Loucy (cell line): ENCODE measurements around the gene TSPAN8.

ENCODE experiments used
- H2AFZ ChIP-seq: fragments of 200-600 bp; sonication (generic); 2 replicates; pipeline ENCODE4 v1.6.0; 2016; ENCODE audit warnings: antibody characterized with exemption, mild to moderate bottlenecking, low read length, moderate library complexity
- H3F3A ChIP-seq: fragments of 200-600 bp; 2 replicates; pipeline ENCODE4 v1.6.0; 2016; ENCODE audit warnings: antibody characterized with exemption, low read depth, mild to moderate bottlenecking
- H3K27me3 ChIP-seq: fragments of 200-600 bp; sonication (generic); 2 replicates; pipeline ENCODE4 v1.6.1; 2014; ENCODE audit warnings: low read length, mild to moderate bottlenecking; ENCODE audit not compliant: insufficient read depth, poor library complexity, severe bottlenecking
- H3K36me3 ChIP-seq: fragments of 200-600 bp; sonication (generic); 2 replicates; pipeline ENCODE4 v1.6.1; 2016; ENCODE audit warnings: low read length; ENCODE audit not compliant: insufficient read depth
- H3K4me1 ChIP-seq: fragments of 200-600 bp; sonication (generic); 2 replicates; pipeline ENCODE4 v1.5.1; 2014; ENCODE audit warnings: low read length, mild to moderate bottlenecking; ENCODE audit not compliant: insufficient read depth, poor library complexity, severe bottlenecking
- H3K4me2 ChIP-seq: fragments of 200-600 bp; sonication (generic); 2 replicates; pipeline ENCODE4 v1.6.0; 2014; ENCODE audit warnings: antibody characterized with exemption, low read length, low read depth, mild to moderate bottlenecking; ENCODE audit not compliant: poor library complexity, severe bottlenecking
- H3K4me3 ChIP-seq: fragments of 200-600 bp; sonication (generic); 2 replicates; pipeline ENCODE4 v1.5.1; 2014; ENCODE audit warnings: low read length, mild to moderate bottlenecking, mixed read lengths; ENCODE audit not compliant: poor library complexity, severe bottlenecking
- H3K79me2 ChIP-seq: fragments of 200-600 bp; sonication (generic); 2 replicates; pipeline ENCODE4 v1.6.1; 2014; ENCODE audit warnings: low read length; ENCODE audit not compliant: insufficient read depth
- H3K9ac ChIP-seq: fragments of 200-600 bp; sonication (generic); 2 replicates; pipeline ENCODE4 v1.6.0; 2014; ENCODE audit warnings: mild to moderate bottlenecking, low read depth, low read length, moderate library complexity; ENCODE audit not compliant: poor library complexity, severe bottlenecking
- H3K9me2 ChIP-seq: fragments of 200-600 bp; sonication (generic); replicated peaks from 2 replicates; pipeline ENCODE4 v1.6.1; 2016; ENCODE audit warnings: low read depth, low read length, mixed read lengths
- H3K9me3 ChIP-seq: fragments of 200-600 bp; sonication (generic); 2 replicates; pipeline ENCODE4 v1.6.1; 2014; ENCODE audit warnings: mild to moderate bottlenecking, antibody characterized with exemption, low read length, low read depth; ENCODE audit not compliant: insufficient read depth
- H4K20me1 ChIP-seq: fragments of 200-600 bp; sonication (generic); 2 replicates; pipeline ENCODE4 v1.6.0; 2014; ENCODE audit warnings: antibody characterized with exemption, low read length, mild to moderate bottlenecking; ENCODE audit not compliant: insufficient read depth, poor library complexity, severe bottlenecking
- EZH2phosphoT487 ChIP-seq: fragments of 200-600 bp; IDR thresholded peaks from 2 replicates; pipeline ENCODE4 v1.6.1; 2018; ENCODE audit warnings: antibody characterized with exemption, mild to moderate bottlenecking, moderate library complexity, borderline replicate concordance
- TF ChIP-seq, protein P1 (sequence below): fragments of 200-600 bp; sonication (generic); conservative IDR thresholded peaks from 2 replicates; pipeline ENCODE4 v1.5.1; 2014; ENCODE audit warnings: mild to moderate bottlenecking, antibody characterized with exemption, low read length

The TSPAN8 gene

DNA sequence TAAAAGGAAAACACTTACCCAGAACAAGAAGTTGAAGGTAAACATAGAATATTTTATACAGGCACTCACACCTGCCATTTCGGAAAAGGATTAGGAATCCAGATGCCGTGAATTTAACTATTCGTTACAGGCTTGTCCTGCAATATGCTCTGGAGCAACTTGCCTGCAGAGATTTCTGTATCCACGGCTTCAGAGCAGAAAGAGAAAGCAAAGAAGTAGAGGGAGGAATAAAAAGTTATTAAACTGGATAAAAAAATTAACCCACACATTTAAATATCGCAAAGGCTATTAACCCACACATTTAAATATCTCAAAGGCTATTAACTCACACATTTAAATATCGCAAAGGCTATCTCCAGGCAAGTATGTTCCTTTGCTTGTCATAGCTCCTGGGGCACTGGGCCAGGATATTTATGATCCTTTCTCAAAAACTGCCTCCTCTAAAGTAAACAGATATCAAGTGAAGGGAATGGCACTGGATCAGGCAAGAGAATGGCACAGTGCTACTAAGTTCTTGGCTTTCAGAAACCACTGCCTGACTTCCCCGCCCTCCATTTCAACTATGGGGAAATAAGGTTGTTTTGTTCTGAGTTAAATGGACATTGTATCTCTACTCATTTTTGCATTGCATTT lies at the start of gene TSPAN8:
Gene TSPAN8, minus strand, starts transcription at position 399 of the 633 bp plus-strand sequence. Its CDS starts 321 bp downstream, at position 78.
- Histone ChIP-seq H3K4me1 (peaks cover 4% of the 10 kb centered on the region), H4K20me1 (no peaks in the 10 kb centered on the region), H3K79me2 (no peaks in the 10 kb centered on the region), H3F3A (no peaks in the 10 kb centered on the region), H2AFZ (no peak within 1 kb of the TSS), H3K9me3 (no peaks in the 10 kb centered on the region), H3K36me3 (no peaks in the 10 kb centered on the region), H3K27me3 (no peaks in the 10 kb centered on the region), H3K9me2 (no peaks in the 10 kb centered on the region), H3K4me3 (no peak within 1 kb of the TSS), H3K9ac (no peak within 1 kb of the TSS), H3K4me2 (no peak within 1 kb of the TSS)
- TF ChIP-seq, protein P1, sequence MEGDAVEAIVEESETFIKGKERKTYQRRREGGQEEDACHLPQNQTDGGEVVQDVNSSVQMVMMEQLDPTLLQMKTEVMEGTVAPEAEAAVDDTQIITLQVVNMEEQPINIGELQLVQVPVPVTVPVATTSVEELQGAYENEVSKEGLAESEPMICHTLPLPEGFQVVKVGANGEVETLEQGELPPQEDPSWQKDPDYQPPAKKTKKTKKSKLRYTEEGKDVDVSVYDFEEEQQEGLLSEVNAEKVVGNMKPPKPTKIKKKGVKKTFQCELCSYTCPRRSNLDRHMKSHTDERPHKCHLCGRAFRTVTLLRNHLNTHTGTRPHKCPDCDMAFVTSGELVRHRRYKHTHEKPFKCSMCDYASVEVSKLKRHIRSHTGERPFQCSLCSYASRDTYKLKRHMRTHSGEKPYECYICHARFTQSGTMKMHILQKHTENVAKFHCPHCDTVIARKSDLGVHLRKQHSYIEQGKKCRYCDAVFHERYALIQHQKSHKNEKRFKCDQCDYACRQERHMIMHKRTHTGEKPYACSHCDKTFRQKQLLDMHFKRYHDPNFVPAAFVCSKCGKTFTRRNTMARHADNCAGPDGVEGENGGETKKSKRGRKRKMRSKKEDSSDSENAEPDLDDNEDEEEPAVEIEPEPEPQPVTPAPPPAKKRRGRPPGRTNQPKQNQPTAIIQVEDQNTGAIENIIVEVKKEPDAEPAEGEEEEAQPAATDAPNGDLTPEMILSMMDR, result no peak

DNA sequence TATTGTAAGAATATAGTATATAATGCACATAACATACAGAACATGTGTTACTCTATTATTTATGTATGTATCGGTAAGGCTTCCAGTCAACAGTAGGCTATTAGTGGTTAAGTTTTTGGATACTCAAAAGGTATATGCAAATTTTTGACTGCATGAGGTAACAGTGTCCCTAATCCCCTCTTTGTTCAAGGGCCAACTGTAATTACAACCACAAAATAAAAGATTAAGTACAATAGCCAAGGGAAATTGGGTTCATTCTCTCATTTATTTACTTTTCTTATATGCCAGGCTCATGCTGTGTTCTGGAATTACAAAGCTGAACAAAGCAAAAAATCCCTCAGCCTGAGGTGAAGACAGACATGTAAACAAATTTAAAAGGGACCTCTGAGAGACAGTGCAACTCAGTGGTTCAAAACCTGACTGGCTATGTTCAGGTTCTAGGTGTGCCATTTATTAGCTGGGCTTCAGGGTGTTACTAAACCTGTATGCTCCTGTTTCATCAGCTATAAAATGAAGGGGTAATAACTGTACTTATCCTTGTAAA lies 43.4 kb upstream of the TSPAN8 start:
- Histone ChIP-seq H3K4me1 (no peaks in the 10 kb centered on the region), H3K4me2 (no peak overlapping the region), H3F3A (no peaks in the 10 kb centered on the region), H3K27me3 (no peaks in the 10 kb centered on the region), H3K36me3 (no peaks in the 10 kb centered on the region), H3K4me3 (no peak overlapping the region), H2AFZ (no peak overlapping the region), H3K79me2 (no peaks in the 10 kb centered on the region), H3K9ac (no peak overlapping the region), H4K20me1 (no peaks in the 10 kb centered on the region), H3K9me3 (no peaks in the 10 kb centered on the region), H3K9me2 (no peaks in the 10 kb centered on the region)
- no peak for TF ChIP-seq EZH2phosphoT487
- TF ChIP-seq, protein P1, result no peak

DNA sequence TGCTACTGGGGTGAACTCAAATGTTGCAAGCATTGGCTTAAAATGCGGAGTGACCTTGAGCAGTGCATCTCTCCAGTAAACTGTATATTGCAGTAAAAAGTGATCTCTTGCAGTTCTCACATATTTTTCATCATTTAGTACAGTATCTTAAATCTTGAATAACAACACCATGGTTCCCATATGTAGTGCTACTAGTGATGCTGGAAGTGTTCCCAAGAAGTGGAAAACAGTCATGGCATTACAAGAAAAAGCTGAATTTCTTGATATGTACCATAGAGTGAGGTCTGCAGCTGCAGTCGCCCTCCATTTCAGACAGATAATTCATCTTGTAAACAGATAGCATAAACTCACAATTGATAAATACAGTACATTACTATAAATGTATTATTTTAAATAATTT lies 42.9 kb upstream of the TSPAN8 start:
- no peaks in the 10 kb centered on the region for H3K36me3 ChIP-seq
- no peaks in the 10 kb centered on the region for H3K4me1 ChIP-seq
- no peaks in the 10 kb centered on the region for H3F3A ChIP-seq
- TF ChIP-seq, protein P1, result no peak
- TF ChIP-seq EZH2phosphoT487, result no peak
- no peak overlapping the region for H2AFZ ChIP-seq
- no peaks in the 10 kb centered on the region for H3K9me3 ChIP-seq
- H4K20me1 ChIP-seq, result no peaks in the 10 kb centered on the region
- H3K79me2 ChIP-seq, result no peaks in the 10 kb centered on the region
- no peak overlapping the region for H3K4me3 ChIP-seq
- no peaks in the 10 kb centered on the region for H3K9me2 ChIP-seq
- no peak overlapping the region for H3K9ac ChIP-seq
- no peaks in the 10 kb centered on the region for H3K27me3 ChIP-seq
- no peak overlapping the region for H3K4me2 ChIP-seq
